WTC11 (cell line): Measurements from ENCODE around the gene NSD1. TPM values are rescaled to one million over a fixed set of nuclear protein-coding genes. Genes with fewer than 3 reads are reported as not detected.

Experiments used
- ATF1 ChIP-seq: sonication (generic); formaldehyde crosslinking; IDR thresholded peaks from 2 replicates; pipeline ENCODE4 v1.8.1; 2023; ENCODE audit warnings: mild to moderate bottlenecking, moderate library complexity, missing genetic modification reagents
- ATF2 ChIP-seq: sonication (generic); formaldehyde crosslinking; IDR thresholded peaks from 2 replicates; pipeline ENCODE4 v1.8.1; 2022; ENCODE audit warnings: low read depth, missing genetic modification reagents, borderline replicate concordance
- ATF3 ChIP-seq: sonication (generic); formaldehyde crosslinking; conservative IDR thresholded peaks from 2 replicates; pipeline ENCODE4 v1.8.1; 2022; ENCODE audit warnings: mild to moderate bottlenecking, missing genetic modification reagents
- CDX4 ChIP-seq: fragments of 250-450 bp; sonication (Bioruptor Pico); IDR thresholded peaks from 2 replicates; pipeline ENCODE4 v1.9.0; 2021; ENCODE audit warnings: moderate library complexity, mild to moderate bottlenecking, inconsistent platforms, borderline replicate concordance
- CREB1 ChIP-seq: sonication (generic); formaldehyde crosslinking; IDR thresholded peaks from 2 replicates; pipeline ENCODE4 v1.8.0; 2023; ENCODE audit warnings: mild to moderate bottlenecking, missing genetic modification reagents
- E2F1 ChIP-seq: sonication (generic); formaldehyde crosslinking; IDR thresholded peaks from 2 replicates; pipeline ENCODE4 v1.8.0; 2022; ENCODE audit warnings: mild to moderate bottlenecking, missing genetic modification reagents
- FOXK1 ChIP-seq: sonication (generic); formaldehyde crosslinking; IDR thresholded peaks from 2 replicates; pipeline ENCODE4 v1.8.0; 2022; ENCODE audit warnings: mild to moderate bottlenecking, moderate library complexity, missing genetic modification reagents
- FOXP1 ChIP-seq: sonication (generic); formaldehyde crosslinking; IDR thresholded peaks from 2 replicates; pipeline ENCODE4 v1.8.0; 2022; ENCODE audit warnings: missing genetic modification reagents, mild to moderate bottlenecking, moderate library complexity, borderline replicate concordance
- GTF2I ChIP-seq: fragments of 250-450 bp; sonication (Bioruptor Pico); conservative IDR thresholded peaks from 2 replicates; pipeline ENCODE4 v1.4.0; 2021; ENCODE audit warnings: mild to moderate bottlenecking
- IRF2 ChIP-seq: sonication (generic); formaldehyde crosslinking; IDR thresholded peaks from 2 replicates; pipeline ENCODE4 v1.8.0; 2022; ENCODE audit warnings: low read depth, missing genetic modification reagents, borderline replicate concordance
- MAX ChIP-seq: sonication (generic); formaldehyde crosslinking; IDR thresholded peaks from 2 replicates; pipeline ENCODE4 v1.8.0; 2022; ENCODE audit warnings: mild to moderate bottlenecking, missing genetic modification reagents
- MXD4 ChIP-seq: fragments of 250-450 bp; sonication (Bioruptor Pico); IDR thresholded peaks from 2 replicates; pipeline ENCODE4 v1.8.0; 2021; ENCODE audit warnings: mild to moderate bottlenecking, moderate library complexity, borderline replicate concordance
- PRRX2 ChIP-seq: fragments of 250-450 bp; sonication (Bioruptor Pico); IDR thresholded peaks from 2 replicates; pipeline ENCODE4 v1.8.0; 2021; ENCODE audit warnings: mild to moderate bottlenecking
- RORB ChIP-seq: fragments of 250-450 bp; sonication (Bioruptor Pico); IDR thresholded peaks from 2 replicates; pipeline ENCODE4 v1.9.0; 2021; ENCODE audit warnings: mild to moderate bottlenecking
- SMAD3 ChIP-seq: sonication (generic); formaldehyde crosslinking; IDR thresholded peaks from 2 replicates; pipeline ENCODE4 v1.8.0; 2022; ENCODE audit warnings: missing genetic modification reagents, mild to moderate bottlenecking, borderline replicate concordance
- ZBTB21 ChIP-seq: sonication (generic); formaldehyde crosslinking; IDR thresholded peaks from 2 replicates; pipeline ENCODE4 v1.8.1; 2023; ENCODE audit warnings: mild to moderate bottlenecking, missing genetic modification reagents, borderline replicate concordance
- ZNF138 ChIP-seq: sonication (generic); formaldehyde crosslinking; conservative IDR thresholded peaks from 2 replicates; pipeline ENCODE4 v1.8.1; 2022; ENCODE audit warnings: mild to moderate bottlenecking, moderate library complexity, missing genetic modification reagents
- ZNF219 ChIP-seq: sonication (generic); formaldehyde crosslinking; IDR thresholded peaks from 2 replicates; pipeline ENCODE4 v1.8.0; 2023; ENCODE audit warnings: missing genetic modification reagents, mild to moderate bottlenecking, borderline replicate concordance
- ZNF396 ChIP-seq: fragments of 250-450 bp; sonication (Bioruptor Pico); IDR thresholded peaks from 2 replicates; pipeline ENCODE4 v1.8.0; 2021; ENCODE audit warnings: mild to moderate bottlenecking, moderate library complexity, borderline replicate concordance
- ZNF671 ChIP-seq: fragments of 250-450 bp; sonication (Bioruptor Pico); IDR thresholded peaks from 2 replicates; pipeline ENCODE4 v1.8.0; 2021; ENCODE audit warnings: mild to moderate bottlenecking
- total RNA-seq: library from RNA; stranded (reverse); gene quantifications from 3 replicates; pipeline ENCODE4 v1.2.3, GENCODE V29; 2021
- TF ChIP-seq, protein P1 (sequence below): fragments of 250-450 bp; sonication (Bioruptor Pico); IDR thresholded peaks from 2 replicates; pipeline ENCODE4 v1.9.0; 2021; ENCODE audit warnings: mild to moderate bottlenecking
- TF ChIP-seq, protein P2 (sequence below): sonication (generic); formaldehyde crosslinking; IDR thresholded peaks from 2 replicates; pipeline ENCODE4 v1.8.1; 2022; ENCODE audit warnings: mild to moderate bottlenecking, missing genetic modification reagents, moderate library complexity, borderline replicate concordance
- TF ChIP-seq, protein P3 (sequence below): sonication (generic); formaldehyde crosslinking; IDR thresholded peaks from 2 replicates; pipeline ENCODE4 v1.8.1; 2022; ENCODE audit warnings: missing genetic modification reagents, borderline replicate concordance
- TF ChIP-seq, protein P4 (sequence below): sonication (generic); formaldehyde crosslinking; IDR thresholded peaks from 2 replicates; pipeline ENCODE4 v1.8.1; 2023; ENCODE audit warnings: mild to moderate bottlenecking, missing genetic modification reagents, borderline replicate concordance
- TF ChIP-seq, protein P5 (sequence below): fragments of 250-450 bp; sonication (Bioruptor Pico); conservative IDR thresholded peaks from 2 replicates; pipeline ENCODE4 v1.9.0; 2021; ENCODE audit warnings: mild to moderate bottlenecking

Gene NSD1
- total RNA-seq, 1 experiment from 2014 or later = 148 TPM

DNA sequence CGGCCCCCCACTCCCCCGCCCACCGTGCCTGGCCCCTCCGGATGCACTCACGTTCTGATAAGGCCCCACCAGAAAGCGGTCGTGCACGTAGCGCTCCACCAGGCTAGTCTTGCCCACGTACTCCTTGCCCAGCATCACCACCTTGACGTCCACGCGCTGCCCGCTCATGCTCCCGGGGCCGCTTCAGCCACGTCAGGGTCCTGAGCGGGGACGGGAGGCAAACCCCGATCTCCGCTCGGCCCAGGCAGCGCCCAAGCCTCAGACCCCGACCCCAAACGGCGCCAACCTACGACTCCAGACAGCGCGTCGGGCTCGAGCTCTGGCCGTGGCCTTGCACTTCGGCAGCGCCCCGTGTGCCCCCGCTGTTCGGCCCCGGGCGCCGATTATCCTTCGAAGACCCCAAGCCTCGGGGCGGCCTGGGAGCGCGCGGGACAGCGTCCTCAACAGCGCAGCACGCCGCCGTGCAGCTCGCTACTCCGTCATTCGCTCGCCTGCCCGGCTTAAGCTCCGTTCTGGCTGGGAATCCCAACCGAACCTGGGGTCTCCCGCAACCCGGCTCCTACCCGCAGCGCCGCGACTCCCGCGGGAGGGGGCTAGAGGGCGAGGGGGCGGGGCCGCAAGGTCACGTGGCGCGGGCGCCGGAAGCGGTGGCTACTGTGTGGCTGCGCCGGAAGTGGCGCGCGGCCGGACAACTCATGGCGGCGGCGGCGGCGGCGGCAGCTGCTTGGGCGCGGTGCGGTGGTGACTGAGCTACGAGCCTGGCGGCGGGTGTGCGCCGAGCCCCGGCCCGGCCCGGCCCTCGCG, 169.8 kb downstream of the NSD1 start, which contains the start of the genes PRELID1 and RAB24 (continued):
- TF ChIP-seq E2F1 (CRISPR knock-in tag) (no peak), IRF2 (CRISPR knock-in tag) (no peak), RORB (no peak), FOXK1 (CRISPR knock-in tag) (no peak; the same call in 1 of the 2 replicates), ZNF219 (CRISPR knock-in tag) (no peak), ATF2 (CRISPR knock-in tag) (no peak), ZNF396 (no peak), PRRX2 (no peak), ATF1 (CRISPR knock-in tag) (no peak), MAX (CRISPR knock-in tag) (peak; percentile 87), CDX4 (CRISPR knock-in tag) (no peak), CREB1 (CRISPR knock-in tag) (no peak), GTF2I (CRISPR knock-in tag) (no peak), ATF3 (CRISPR knock-in tag) (no peak), ZNF138 (no peak), SMAD3 (CRISPR knock-in tag) (peak; percentile 65; the same call in 1 of the 2 replicates), MXD4 (no peak), ZBTB21 (CRISPR knock-in tag) (no peak), FOXP1 (peak; percentile 87), ZNF671 (CRISPR knock-in tag) (no peak)
- TF ChIP-seq, protein P1, sequence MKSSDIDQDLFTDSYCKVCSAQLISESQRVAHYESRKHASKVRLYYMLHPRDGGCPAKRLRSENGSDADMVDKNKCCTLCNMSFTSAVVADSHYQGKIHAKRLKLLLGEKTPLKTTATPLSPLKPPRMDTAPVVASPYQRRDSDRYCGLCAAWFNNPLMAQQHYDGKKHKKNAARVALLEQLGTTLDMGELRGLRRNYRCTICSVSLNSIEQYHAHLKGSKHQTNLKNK (CRISPR knock-in tag) = no peak
- TF ChIP-seq, protein P2, sequence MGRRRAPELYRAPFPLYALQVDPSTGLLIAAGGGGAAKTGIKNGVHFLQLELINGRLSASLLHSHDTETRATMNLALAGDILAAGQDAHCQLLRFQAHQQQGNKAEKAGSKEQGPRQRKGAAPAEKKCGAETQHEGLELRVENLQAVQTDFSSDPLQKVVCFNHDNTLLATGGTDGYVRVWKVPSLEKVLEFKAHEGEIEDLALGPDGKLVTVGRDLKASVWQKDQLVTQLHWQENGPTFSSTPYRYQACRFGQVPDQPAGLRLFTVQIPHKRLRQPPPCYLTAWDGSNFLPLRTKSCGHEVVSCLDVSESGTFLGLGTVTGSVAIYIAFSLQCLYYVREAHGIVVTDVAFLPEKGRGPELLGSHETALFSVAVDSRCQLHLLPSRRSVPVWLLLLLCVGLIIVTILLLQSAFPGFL (CRISPR knock-in tag) = no peak
- TF ChIP-seq, protein P3, sequence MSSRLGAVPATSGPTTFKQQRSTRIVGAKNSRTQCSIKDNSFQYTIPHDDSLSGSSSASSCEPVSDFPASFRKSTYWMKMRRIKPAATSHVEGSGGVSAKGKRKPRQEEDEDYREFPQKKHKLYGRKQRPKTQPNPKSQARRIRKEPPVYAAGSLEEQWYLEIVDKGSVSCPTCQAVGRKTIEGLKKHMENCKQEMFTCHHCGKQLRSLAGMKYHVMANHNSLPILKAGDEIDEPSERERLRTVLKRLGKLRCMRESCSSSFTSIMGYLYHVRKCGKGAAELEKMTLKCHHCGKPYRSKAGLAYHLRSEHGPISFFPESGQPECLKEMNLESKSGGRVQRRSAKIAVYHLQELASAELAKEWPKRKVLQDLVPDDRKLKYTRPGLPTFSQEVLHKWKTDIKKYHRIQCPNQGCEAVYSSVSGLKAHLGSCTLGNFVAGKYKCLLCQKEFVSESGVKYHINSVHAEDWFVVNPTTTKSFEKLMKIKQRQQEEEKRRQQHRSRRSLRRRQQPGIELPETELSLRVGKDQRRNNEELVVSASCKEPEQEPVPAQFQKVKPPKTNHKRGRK (CRISPR knock-in tag) = no peak
- TF ChIP-seq, protein P4, sequence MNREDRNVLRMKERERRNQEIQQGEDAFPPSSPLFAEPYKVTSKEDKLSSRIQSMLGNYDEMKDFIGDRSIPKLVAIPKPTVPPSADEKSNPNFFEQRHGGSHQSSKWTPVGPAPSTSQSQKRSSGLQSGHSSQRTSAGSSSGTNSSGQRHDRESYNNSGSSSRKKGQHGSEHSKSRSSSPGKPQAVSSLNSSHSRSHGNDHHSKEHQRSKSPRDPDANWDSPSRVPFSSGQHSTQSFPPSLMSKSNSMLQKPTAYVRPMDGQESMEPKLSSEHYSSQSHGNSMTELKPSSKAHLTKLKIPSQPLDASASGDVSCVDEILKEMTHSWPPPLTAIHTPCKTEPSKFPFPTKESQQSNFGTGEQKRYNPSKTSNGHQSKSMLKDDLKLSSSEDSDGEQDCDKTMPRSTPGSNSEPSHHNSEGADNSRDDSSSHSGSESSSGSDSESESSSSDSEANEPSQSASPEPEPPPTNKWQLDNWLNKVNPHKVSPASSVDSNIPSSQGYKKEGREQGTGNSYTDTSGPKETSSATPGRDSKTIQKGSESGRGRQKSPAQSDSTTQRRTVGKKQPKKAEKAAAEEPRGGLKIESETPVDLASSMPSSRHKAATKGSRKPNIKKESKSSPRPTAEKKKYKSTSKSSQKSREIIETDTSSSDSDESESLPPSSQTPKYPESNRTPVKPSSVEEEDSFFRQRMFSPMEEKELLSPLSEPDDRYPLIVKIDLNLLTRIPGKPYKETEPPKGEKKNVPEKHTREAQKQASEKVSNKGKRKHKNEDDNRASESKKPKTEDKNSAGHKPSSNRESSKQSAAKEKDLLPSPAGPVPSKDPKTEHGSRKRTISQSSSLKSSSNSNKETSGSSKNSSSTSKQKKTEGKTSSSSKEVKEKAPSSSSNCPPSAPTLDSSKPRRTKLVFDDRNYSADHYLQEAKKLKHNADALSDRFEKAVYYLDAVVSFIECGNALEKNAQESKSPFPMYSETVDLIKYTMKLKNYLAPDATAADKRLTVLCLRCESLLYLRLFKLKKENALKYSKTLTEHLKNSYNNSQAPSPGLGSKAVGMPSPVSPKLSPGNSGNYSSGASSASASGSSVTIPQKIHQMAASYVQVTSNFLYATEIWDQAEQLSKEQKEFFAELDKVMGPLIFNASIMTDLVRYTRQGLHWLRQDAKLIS (CRISPR knock-in tag) = no peak
- TF ChIP-seq, protein P5, sequence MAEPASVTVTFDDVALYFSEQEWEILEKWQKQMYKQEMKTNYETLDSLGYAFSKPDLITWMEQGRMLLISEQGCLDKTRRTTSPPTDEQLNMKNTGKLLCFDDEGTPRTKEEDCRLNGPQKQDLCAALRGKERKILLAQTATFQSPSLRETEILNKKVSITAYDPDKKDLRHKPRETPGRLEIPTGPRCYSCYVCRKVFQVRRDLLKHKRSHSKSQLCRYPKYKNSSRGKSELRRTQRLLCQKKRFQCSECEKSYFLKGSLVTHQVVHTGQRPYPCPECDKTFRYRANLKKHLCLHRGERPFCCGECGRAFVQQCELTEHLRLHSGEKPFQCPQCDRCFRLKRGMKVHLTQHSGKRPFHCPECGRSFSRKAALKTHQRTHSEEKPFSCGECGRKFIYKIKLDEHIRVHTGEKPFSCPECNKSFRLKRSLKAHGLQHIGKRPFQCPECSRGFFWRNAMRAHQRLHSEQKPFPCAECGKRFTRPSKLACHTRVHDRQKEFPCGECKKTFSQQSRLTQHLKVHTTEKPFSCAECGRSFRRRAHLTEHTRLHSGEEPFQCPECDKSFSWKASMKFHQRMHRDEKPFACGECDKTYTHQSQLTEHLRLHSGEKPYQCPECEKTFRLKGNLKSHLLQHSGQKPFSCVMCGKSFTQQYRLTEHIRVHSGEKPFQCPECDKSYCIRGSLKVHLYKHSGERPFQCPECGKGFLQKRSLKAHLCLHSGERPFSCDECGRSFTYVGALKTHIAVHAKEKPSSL (CRISPR knock-in tag) = no peak
